Stimulated activated CD8-positive, alpha-beta memory T cell treated with anti-CD3 and anti-CD28 coated beads, Interleukin-4, amount 100 ng/mL, for 1 hour (primary cell): ENCODE results near the gene OXSR1.
A peak's percentile ranks its signal among the peaks of the same experiment; 100 is the strongest.
"Not testable (repeated sequence)": the region's sequence is repeated elsewhere in the genome, so short reads cannot be mapped to it uniquely, and the experiment has no call there.

Experiments used
- DNase-seq, 2 donors: peaks; one replicate each; pipeline ENCODE4 v3.0.0-alpha.2; 2020; ENCODE audit warnings: low read depth in 2 of 2, low spot score in 1 of 2

The OXSR1 gene

GRCh38 chr3:38163841-38164642 is 1.3 kb upstream of the OXSR1 start:
- no peak for DNase-seq

- DNase-seq: no peak
Measured at GRCh38 chr3:38164643-38164951, 740 bp upstream of the OXSR1 start.

- DNase-seq: peak in 1 of 2 donors; percentile 6
Measured at GRCh38 chr3:38165722-38166387, 518 bp downstream of the OXSR1 start.

- DNase-seq: no peak
Measured at GRCh38 chr3:38167591-38167990, 2.3 kb downstream of the OXSR1 start.

- DNase-seq: no peak
Measured at GRCh38 chr3:38168151-38169026, 3.1 kb downstream of the OXSR1 start.

- no peak for DNase-seq
Measured at GRCh38 chr3:38169027-38169317, 3.6 kb downstream of the OXSR1 start.

GRCh38 chr3:38170722-38171121 is 5.4 kb downstream of the OXSR1 start:
- DNase-seq: no peak

- no peak for DNase-seq
Measured at GRCh38 chr3:38171622-38172021, 6.3 kb downstream of the OXSR1 start.

- DNase-seq: no peak
Measured at GRCh38 chr3:38173834-38174418, 8.6 kb downstream of the OXSR1 start.

- no peak for DNase-seq
Measured at GRCh38 chr3:38177181-38177580, 11.8 kb downstream of the OXSR1 start.

GRCh38 chr3:38186781-38187180 is 21.4 kb downstream of the OXSR1 start:
- DNase-seq: no peak

GRCh38 chr3:38190481-38190881 is 25.1 kb downstream of the OXSR1 start:
- DNase-seq: no peak

- DNase-seq: not testable (repeated sequence)
Measured at GRCh38 chr3:38202931-38203330, 37.6 kb downstream of the OXSR1 start.

GRCh38 chr3:38203690-38204089 is 38.4 kb downstream of the OXSR1 start:
- no peak for DNase-seq

- DNase-seq: no peak
Measured at GRCh38 chr3:38204599-38205471, 39.5 kb downstream of the OXSR1 start.

- DNase-seq: no peak
Measured at GRCh38 chr3:38205472-38205805, 40.1 kb downstream of the OXSR1 start.

- no peak for DNase-seq
Measured at GRCh38 chr3:38207254-38208003, 42.1 kb downstream of the OXSR1 start.

GRCh38 chr3:38210141-38210757 is 44.9 kb downstream of the OXSR1 start:
- no peak for DNase-seq

- DNase-seq: no peak
Measured at GRCh38 chr3:38212141-38212540, 46.8 kb downstream of the OXSR1 start.

- DNase-seq: no peak
Measured at GRCh38 chr3:38214560-38214959, 49.2 kb downstream of the OXSR1 start.
